HEK293T (cell line): ENCODE measurements around the gene MAGEA11.

Source experiments
- ARNT ChIP-seq: fragments of 450-650 bp; IDR thresholded peaks from 2 replicates; pipeline ENCODE4 v1.6.1; 2017; ENCODE audit warnings: mild to moderate bottlenecking
- BHLHE40 ChIP-seq: fragments of 450-650 bp; IDR thresholded peaks from 2 replicates; pipeline ENCODE4 v1.6.1; 2016; ENCODE audit warnings: mild to moderate bottlenecking, moderate library complexity, borderline replicate concordance
- ELF4 ChIP-seq: fragments of 450-650 bp; IDR thresholded peaks from 2 replicates; pipeline ENCODE4 v1.6.1; 2017; ENCODE audit warnings: antibody characterized with exemption
- FOXA1 ChIP-seq: fragments of 450-650 bp; IDR thresholded peaks from 2 replicates; pipeline ENCODE4 v1.6.1; 2016; ENCODE audit warnings: mild to moderate bottlenecking
- FOXK2 ChIP-seq: fragments of 450-650 bp; IDR thresholded peaks from 2 replicates; pipeline ENCODE4 v1.6.1; 2016; ENCODE audit warnings: mild to moderate bottlenecking
- FOXM1 ChIP-seq: fragments of 450-650 bp; IDR thresholded peaks from 2 replicates; pipeline ENCODE4 v1.6.1; 2017; ENCODE audit warnings: mild to moderate bottlenecking, borderline replicate concordance
- HDGF ChIP-seq: fragments of 450-650 bp; IDR thresholded peaks from 2 replicates; pipeline ENCODE4 v1.6.1; 2017; ENCODE audit warnings: antibody characterized with exemption, borderline replicate concordance
- LEF1 ChIP-seq: fragments of 450-650 bp; IDR thresholded peaks from 2 replicates; pipeline ENCODE4 v1.6.1; 2017; ENCODE audit warnings: mild to moderate bottlenecking, borderline replicate concordance
- NFRKB ChIP-seq: fragments of 450-650 bp; IDR thresholded peaks from 2 replicates; pipeline ENCODE4 v1.6.1; 2016; ENCODE audit warnings: mild to moderate bottlenecking, moderate library complexity
- SP1 ChIP-seq: fragments of 450-650 bp; IDR thresholded peaks from 2 replicates; pipeline ENCODE4 v1.6.1; 2017
- TARDBP ChIP-seq: fragments of 450-650 bp; IDR thresholded peaks from 2 replicates; pipeline ENCODE4 v1.6.1; 2016
- ZNF384 ChIP-seq: fragments of 450-650 bp; IDR thresholded peaks from 2 replicates; pipeline ENCODE4 v1.6.1; 2016

GRCh38 chrX:149688552-149688951 lies 23.3 kb upstream of the MAGEA11 start:
- TF ChIP-seq SP1 (no peak), ZNF384 (no peak), TARDBP (no peak), FOXA1 (no peak), FOXM1 (no peak), HDGF (no peak), ARNT (no peak), FOXK2 (no peak), NFRKB (no peak), BHLHE40 (no peak), ELF4 (no peak), LEF1 (no peak)
